ENCODE measurements around the gene NT5C3B. TPM values are rescaled to one million over a fixed set of nuclear protein-coding genes. Genes with fewer than 3 reads are reported as not detected.

The NT5C3B gene
- total and polyA plus RNA-seq, 5 experiments from 2014 or later, result 38.4 to 64.7 (median 51.3) TPM

- no peaks in the 10 kb centered on the region for H3K9me3 Mint-ChIP-seq
- H3K4me1 Mint-ChIP-seq, result peaks cover 3 to 9% (median 8%) of the 10 kb centered on the region in 4 donors
- peak overlapping the region in 1 of 10 donors; percentile 53 for H3K27ac Mint-ChIP-seq
- POLR2A ChIA-PET, result interaction anchor here (0.6 to 2.3 kb wide), 3 partner anchors 10 to 64 kb away, joined by 4 to 9 read pairs (median 5); partner anchors contain the start of gene P3H4
- no peaks in the 10 kb centered on the region for H3K27me3 Mint-ChIP-seq
- DNase-seq (peak; percentile 50 to 84 (median 71)), ATAC-seq (peak; percentile 85 to 94)
- peak overlapping the region in 1 of 10 donors; percentile 33 for H3K4me3 Mint-ChIP-seq
- H3K36me3 Mint-ChIP-seq, result peaks cover 0 to 2% (median 0%) of the 10 kb centered on the region in 3 donors
Observed at GRCh38 chr17:41801374-41802271, 34.4 kb downstream of the NT5C3B start.

GRCh38 chr17:41800601-41801373 is 35.2 kb downstream of the NT5C3B start:
- peak overlapping the region in 1 of 10 donors; percentile 36 for H3K4me3 Mint-ChIP-seq
- peak; percentile 33 to 35 for ATAC-seq

GRCh38 chr17:41799366-41799765 is 36.7 kb downstream of the NT5C3B start:
- peaks cover 3 to 9% (median 8%) of the 10 kb centered on the region in 4 donors for H3K4me1 Mint-ChIP-seq
- H3K27ac Mint-ChIP-seq, result no peak overlapping the region
- H3K9me3 Mint-ChIP-seq, result no peaks in the 10 kb centered on the region
- ATAC-seq, result no peak
- H3K4me3 Mint-ChIP-seq, result no peak overlapping the region
- DNase-seq, result no peak
- no peaks in the 10 kb centered on the region for H3K36me3 Mint-ChIP-seq
- POLR2A ChIA-PET, result interaction anchor here (1.2 kb wide), 2 partner anchors 13 to 71 kb away, joined by 3 read pairs; partner anchors contain the start of gene JUP
- no peaks in the 10 kb centered on the region for H3K27me3 Mint-ChIP-seq

More at GRCh38 chr17:41800601-41801373, 35.2 kb downstream of the NT5C3B start:
- POLR2A ChIA-PET, result interaction anchor here (1.4 to 2.3 kb wide), 2 partner anchors 10 to 64 kb away, joined by 4 to 9 read pairs; partner anchors contain the start of gene P3H4
- DNase-seq, result peak in 1 of 10 donors; percentile 29
- peaks cover 3 to 9% (median 8%) of the 10 kb centered on the region in 4 donors for H3K4me1 Mint-ChIP-seq
- H3K27me3 Mint-ChIP-seq, result no peaks in the 10 kb centered on the region
- H3K9me3 Mint-ChIP-seq, result no peaks in the 10 kb centered on the region
- no peaks in the 10 kb centered on the region for H3K36me3 Mint-ChIP-seq
- H3K27ac Mint-ChIP-seq, result no peak overlapping the region

- Mint-ChIP-seq H3K4me3 (no peak overlapping the region), H3K36me3 (no peaks in the 10 kb centered on the region), H3K27me3 (no peaks in the 10 kb centered on the region), H3K9me3 (no peaks in the 10 kb centered on the region), H3K27ac (no peak overlapping the region), H3K4me1 (peaks cover 3 to 9% (median 6%) of the 10 kb centered on the region in 4 donors)
- POLR2A ChIA-PET, result interaction anchor here (0.7 kb wide), 1 partner anchor 27 kb away, joined by 4 read pairs; no protein-coding TSS in a partner anchor
- DNase-seq, result no peak
- no peak for ATAC-seq
Observed at GRCh38 chr17:41797377-41797776, 38.7 kb downstream of the NT5C3B start.

GRCh38 chr17:41796121-41796895 is 39.7 kb downstream of the NT5C3B start:
- Mint-ChIP-seq H3K27ac (no peak overlapping the region), H3K9me3 (no peaks in the 10 kb centered on the region), H3K4me1 (peaks cover 0 to 5% (median 1%) of the 10 kb centered on the region in 4 donors), H3K36me3 (no peaks in the 10 kb centered on the region), H3K4me3 (no peak overlapping the region), H3K27me3 (no peaks in the 10 kb centered on the region)
- DNase-seq (no peak), ATAC-seq (no peak)
- POLR2A ChIA-PET, result interaction anchor here (0.7 kb wide), 1 partner anchor 10 kb away, joined by 9 read pairs; the partner anchor contains the start of gene JUP

GRCh38 chr17:41794540-41794975 is 41.5 kb downstream of the NT5C3B start:
- DNase-seq (no peak), ATAC-seq (no peak)
- Mint-ChIP-seq H3K36me3 (no peaks in the 10 kb centered on the region), H3K4me1 (peaks cover 3 to 8% (median 5%) of the 10 kb centered on the region in 4 donors), H3K27ac (no peak overlapping the region), H3K27me3 (no peaks in the 10 kb centered on the region), H3K9me3 (no peaks in the 10 kb centered on the region), H3K4me3 (no peak overlapping the region)
- POLR2A ChIA-PET, result no interaction called here

DNA sequence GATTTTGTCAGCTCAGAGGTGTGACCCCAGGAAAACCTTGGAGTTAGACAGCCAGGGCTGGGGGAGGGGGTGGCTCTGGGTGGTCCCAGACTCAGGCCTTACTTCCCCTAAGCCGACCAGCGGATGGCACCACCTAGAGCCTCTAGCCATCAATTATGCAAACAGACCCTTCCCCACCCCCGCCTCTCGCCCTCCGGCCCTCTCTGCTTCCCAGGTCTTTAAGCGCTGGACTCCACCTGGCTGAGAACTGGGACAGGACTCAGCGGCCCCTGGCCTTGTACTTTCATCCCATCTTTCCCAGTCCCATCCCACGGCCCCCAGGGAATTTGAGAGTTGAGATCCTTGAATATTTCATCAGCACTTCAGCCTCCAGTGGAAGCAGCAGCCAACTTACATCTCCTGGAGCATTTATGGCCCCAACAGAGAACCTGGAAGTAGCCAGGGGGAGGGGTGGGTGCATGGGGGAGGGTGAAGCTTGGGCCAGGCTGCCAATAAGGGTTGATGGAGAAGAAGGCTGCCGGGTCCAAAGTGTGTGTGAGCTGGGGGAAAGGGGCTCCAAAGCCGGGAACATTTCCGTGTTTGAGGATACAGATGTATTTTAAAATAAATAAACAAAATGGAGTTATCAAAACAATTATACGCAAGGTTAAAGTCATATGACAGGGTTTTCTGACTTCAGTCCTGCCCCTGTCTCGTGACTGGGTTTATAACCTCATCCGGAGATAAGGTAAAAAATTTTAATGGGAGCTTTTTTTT is 42.1 kb downstream of the NT5C3B start:
- no peak for DNase-seq
- Mint-ChIP-seq H3K36me3 (no peaks in the 10 kb centered on the region), H3K9me3 (no peaks in the 10 kb centered on the region), H3K27ac (no peak overlapping the region), H3K4me3 (no peak overlapping the region), H3K27me3 (no peaks in the 10 kb centered on the region), H3K4me1 (peaks cover 3 to 12% (median 7%) of the 10 kb centered on the region in 4 donors)
- ATAC-seq, result no peak
- POLR2A ChIA-PET, result no interaction called here

DNA sequence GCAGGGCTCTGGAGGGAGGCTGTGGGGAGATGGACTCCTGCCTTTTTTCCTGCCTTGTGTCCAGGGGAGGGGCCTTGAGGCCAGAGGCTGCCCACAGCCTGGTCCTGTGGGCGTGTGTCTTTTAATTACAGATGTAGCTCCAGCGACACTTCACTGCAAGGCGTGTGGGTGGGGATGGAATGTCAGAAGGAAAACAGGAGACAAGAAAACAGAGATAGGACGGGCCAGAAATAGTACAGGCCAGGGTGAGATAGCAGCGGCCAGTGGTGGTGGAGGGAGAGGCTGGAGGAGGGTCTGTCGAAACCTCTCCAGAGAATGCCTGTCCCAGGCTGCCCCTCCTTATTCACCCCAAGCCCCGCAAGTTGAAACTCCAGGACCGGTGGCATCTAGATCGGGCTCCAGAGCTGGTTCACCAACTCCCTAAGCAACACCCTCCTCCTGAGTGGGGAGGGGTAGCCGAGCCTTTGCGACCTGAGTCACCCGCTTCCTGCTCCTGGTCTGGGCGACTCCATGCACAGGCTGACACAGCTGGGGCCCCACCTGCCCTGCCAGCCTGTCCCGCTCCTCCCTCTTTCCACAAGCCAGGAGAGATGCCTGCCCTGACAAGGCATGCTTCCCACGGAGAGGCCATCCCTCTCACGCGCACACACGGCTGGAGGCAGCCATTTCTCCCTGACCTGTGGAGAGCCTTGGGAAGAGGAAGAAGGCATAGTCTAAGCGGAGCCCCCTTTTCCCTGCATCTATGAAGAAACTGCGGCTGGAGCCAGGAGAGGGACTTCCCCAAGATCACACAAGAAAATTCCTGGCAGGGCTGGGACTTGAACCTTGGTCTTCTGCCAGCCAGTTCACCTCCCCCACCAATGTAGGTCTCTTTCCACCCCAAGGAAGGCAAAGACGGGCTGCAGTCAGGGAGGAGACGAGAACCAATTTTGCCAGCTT is 42.9 kb downstream of the NT5C3B start:
- Mint-ChIP-seq H3K27ac (no peak overlapping the region), H3K4me1 (peaks cover 6 to 21% (median 14%) of the 10 kb centered on the region in 4 donors), H3K36me3 (no peaks in the 10 kb centered on the region), H3K4me3 (no peak overlapping the region), H3K27me3 (no peaks in the 10 kb centered on the region), H3K9me3 (no peaks in the 10 kb centered on the region)
- ATAC-seq, result no peak
- POLR2A ChIA-PET, result no interaction called here
- no peak for DNase-seq

GRCh38 chr17:41787021-41787418 is 49.0 kb downstream of the NT5C3B start:
- no peak for DNase-seq
- H3K9me3 Mint-ChIP-seq, result no peaks in the 10 kb centered on the region
- H3K27ac Mint-ChIP-seq, result peak overlapping the region in 4 of 10 donors; percentile 8 to 75 (median 45)
- peaks cover 10 to 50% (median 45%) of the 10 kb centered on the region in 4 donors for H3K4me1 Mint-ChIP-seq
- no peaks in the 10 kb centered on the region for H3K36me3 Mint-ChIP-seq
- ATAC-seq, result no peak
- H3K4me3 Mint-ChIP-seq, result peak overlapping the region; percentile 67 to 89 (median 82)
- POLR2A ChIA-PET, result interaction anchor here (0.7 to 1.8 kb wide), 5 partner anchors 9 to 1569 kb away, joined by 3 to 15 read pairs (median 3); partner anchors contain the start of gene EIF1
- peaks cover 5 to 32% (median 11%) of the 10 kb centered on the region in 5 donors for H3K27me3 Mint-ChIP-seq

DNA sequence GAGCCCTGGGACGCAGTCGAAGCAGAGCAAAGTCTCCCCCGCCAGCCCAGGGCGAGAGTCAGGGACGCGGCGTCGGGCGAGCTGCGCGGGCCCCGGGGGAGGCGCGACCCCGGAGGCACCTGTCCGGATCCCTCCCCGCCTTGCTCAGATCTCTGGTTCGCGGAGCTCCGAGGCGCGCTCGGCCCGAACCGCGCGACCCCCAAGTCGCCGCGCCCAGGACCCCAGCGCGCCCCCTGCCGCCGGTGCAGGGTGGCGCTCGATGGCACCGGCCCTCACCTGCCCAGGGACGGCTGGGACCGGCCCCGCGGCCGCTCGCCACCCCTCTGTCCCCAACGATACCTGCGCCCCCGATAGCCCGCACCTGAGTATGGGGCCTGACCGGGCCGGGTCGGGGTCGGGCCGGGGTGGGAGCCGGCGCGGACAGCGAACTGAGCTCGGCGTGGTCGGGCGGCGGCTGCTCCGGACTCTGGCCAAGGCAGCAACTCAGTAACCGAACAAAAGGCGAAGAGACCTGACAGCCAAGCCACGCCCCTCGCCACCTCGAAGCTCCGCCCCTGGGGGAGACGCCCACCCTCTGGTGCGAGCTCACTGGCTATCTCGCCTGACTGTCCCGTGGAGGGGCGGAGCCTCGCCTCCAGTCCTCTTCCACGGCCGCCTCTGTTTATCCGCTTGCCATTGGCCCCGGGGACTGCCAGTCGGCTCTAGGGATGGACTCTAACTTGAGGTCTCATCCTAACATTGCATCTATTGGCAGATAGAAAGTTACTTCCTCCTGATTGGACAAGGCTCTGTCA is 49.6 kb downstream of the NT5C3B start, which contains the start of gene JUP:
JUP (minus strand) TSS at position 485 of the 794 bp plus-strand sequence. CDS start 14,857 bp downstream, outside the sequence.
- Mint-ChIP-seq H3K4me1 (peaks cover 10 to 54% (median 46%) of the 10 kb centered on the region in 4 donors), H3K36me3 (no peaks in the 10 kb centered on the region), H3K27ac (peak within 1 kb of the TSS in 5 of 10 donors; percentile 8 to 75 (median 43)), H3K4me3 (peak within 1 kb of the TSS; percentile 67 to 89 (median 82)), H3K9me3 (no peaks in the 10 kb centered on the region), H3K27me3 (peaks cover 5 to 34% (median 14%) of the 10 kb centered on the region in 5 donors)
- POLR2A ChIA-PET, result interaction anchor here (0.5 to 1.8 kb wide), 8 partner anchors 9 to 1569 kb away, joined by 3 to 15 read pairs (median 4); partner anchors contain the start of gene EIF1
- ATAC-seq (peak; percentile 90 to 93), DNase-seq (peak; percentile 73 to 93 (median 88))
